ENCODE results near the gene CBLC.

Gene CBLC

DNA sequence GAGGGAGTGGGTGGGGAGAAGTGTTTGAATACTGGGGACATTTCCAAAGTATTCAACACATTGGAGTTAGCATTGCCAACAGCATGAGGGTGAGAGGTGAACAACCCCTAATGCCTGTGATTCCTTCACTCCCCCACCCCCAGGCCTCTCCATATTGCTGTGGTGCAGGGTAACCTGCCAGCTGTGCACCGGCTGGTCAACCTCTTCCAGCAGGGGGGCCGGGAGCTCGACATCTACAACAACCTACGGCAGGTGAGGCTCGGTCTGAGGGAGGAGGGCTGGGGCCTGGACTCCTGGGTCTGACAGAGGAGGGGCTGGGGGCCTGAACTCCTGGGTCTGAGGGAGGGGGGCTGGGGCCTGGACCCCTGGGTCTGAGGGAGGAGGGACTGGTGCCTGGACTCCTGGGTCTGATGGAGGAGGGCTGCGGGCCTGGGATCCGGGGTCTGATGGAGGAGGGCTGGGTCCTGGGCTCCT lies 21.6 kb upstream of the CBLC start (continued):
- TF ChIP-seq POU6F1 (CRISPR knock-in tag; IDR thresholded peaks at IDR 0.05; ENCODE audit: borderline replicate concordance, low read depth) = no peak
- TF ChIP-seq, protein P1, sequence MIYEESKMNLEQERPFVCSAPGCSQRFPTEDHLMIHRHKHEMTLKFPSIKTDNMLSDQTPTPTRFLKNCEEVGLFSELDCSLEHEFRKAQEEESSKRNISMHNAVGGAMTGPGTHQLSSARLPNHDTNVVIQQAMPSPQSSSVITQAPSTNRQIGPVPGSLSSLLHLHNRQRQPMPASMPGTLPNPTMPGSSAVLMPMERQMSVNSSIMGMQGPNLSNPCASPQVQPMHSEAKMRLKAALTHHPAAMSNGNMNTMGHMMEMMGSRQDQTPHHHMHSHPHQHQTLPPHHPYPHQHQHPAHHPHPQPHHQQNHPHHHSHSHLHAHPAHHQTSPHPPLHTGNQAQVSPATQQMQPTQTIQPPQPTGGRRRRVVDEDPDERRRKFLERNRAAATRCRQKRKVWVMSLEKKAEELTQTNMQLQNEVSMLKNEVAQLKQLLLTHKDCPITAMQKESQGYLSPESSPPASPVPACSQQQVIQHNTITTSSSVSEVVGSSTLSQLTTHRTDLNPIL (CRISPR knock-in tag; IDR thresholded peaks at IDR 0.05; ENCODE audit: low read depth) = no peak
- TF ChIP-seq SNAI2 (CRISPR knock-in tag; IDR thresholded peaks at IDR 0.05) = no peak
- no peak for TF ChIP-seq PPARA (CRISPR knock-in tag; IDR thresholded peaks at IDR 0.05; ENCODE audit: borderline replicate concordance)
- TF ChIP-seq ZNF565 (CRISPR knock-in tag; conservative IDR thresholded peaks at IDR 0.05; ENCODE audit: low read depth) = no peak
- TF ChIP-seq ZNF70 (CRISPR knock-in tag; IDR thresholded peaks at IDR 0.05) = no peak
- TF ChIP-seq ARNTL (CRISPR knock-in tag; IDR thresholded peaks at IDR 0.05; ENCODE audit: borderline replicate concordance, low read depth) = no peak
- no peak for TF ChIP-seq ESRRG (CRISPR knock-in tag; IDR thresholded peaks at IDR 0.05)

DNA sequence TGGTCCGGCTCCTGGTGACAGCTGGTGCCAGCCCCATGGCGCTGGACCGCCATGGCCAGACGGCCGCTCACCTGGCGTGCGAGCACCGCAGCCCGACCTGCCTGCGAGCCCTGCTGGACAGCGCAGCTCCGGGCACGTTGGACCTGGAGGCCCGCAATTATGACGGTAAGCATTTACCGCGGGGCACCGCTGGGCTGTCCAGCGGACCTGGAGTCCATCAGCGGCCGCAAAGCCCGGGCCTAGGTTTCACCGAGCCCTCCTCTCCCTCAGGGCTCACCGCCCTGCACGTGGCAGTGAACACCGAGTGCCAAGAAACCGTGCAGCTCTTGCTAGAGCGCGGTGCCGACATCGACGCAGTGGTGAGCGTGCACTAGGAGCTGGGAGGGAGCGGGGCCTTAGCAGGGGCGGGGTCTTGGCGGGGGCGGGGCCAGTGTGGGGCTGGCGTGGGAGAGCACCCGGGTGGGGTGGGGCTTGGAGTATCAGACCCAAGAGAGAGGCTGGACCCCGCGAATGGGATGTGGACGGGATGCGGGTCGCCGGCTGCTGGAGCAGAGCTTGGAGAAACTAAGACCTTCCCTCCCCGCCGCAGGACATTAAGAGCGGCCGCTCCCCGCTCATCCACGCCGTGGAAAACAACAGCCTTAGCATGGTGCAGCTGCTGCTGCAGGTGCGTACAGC lies 20.5 kb upstream of the CBLC start:
- ATAC-seq = no peak
- TF ChIP-seq BACH2 (CRISPR knock-in tag; IDR thresholded peaks at IDR 0.05; ENCODE audit: borderline replicate concordance) (no peak), ZC3H10 (CRISPR knock-in tag; IDR thresholded peaks at IDR 0.05) (no peak)

DNA sequence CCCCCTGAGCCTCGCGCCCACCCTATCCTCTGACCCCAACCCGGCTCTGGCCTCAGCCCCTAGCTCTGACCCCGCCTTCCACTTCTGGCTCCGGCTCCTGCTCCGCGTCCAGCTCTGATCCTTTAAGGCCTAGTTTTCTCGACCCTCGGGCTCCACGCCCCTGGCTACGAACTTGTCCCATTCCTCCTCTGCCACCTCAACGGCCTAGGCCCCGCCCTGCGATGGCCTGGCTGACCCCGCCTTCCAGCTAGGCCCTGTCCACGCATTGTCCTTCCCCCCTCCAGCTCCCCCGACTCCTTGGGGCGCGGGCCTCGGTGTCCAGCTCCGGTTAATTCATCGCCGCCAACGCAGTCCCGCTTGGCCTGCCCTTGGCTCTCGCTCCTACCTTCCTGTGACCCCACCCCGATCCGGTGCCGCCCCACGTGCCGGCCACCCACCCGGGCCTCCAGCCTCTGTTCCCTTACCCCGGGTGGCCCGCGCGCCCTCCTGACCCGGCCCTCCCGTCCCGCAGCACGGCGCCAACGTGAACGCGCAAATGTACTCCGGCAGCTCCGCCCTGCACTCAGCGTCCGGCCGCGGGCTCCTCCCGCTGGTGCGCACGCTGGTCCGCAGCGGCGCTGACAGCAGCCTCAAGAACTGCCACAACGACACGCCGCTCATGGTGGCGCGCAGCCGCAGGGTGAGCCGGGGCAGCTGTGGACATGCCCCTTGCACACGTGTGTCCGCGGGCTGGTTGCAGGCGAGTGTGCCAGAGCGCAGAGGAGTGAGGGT lies 19.8 kb upstream of the CBLC start:
- no peak for TF ChIP-seq RARB (CRISPR knock-in tag; IDR thresholded peaks at IDR 0.05)
- no peak for TF ChIP-seq BACH2 (CRISPR knock-in tag; IDR thresholded peaks at IDR 0.05; ENCODE audit: borderline replicate concordance)
- TF ChIP-seq OSR1 (CRISPR knock-in tag; IDR thresholded peaks at IDR 0.05) = no peak
- TF ChIP-seq ZC3H10 (CRISPR knock-in tag; IDR thresholded peaks at IDR 0.05) = no peak
- TF ChIP-seq TSHZ2 (CRISPR knock-in tag; IDR thresholded peaks at IDR 0.05) = no peak
- no peak for TF ChIP-seq TOX (CRISPR knock-in tag; IDR thresholded peaks at IDR 0.05; ENCODE audit: borderline replicate concordance)
- TF ChIP-seq GLIS3 (CRISPR knock-in tag; IDR thresholded peaks at IDR 0.05) = no peak
- TF ChIP-seq ESRRG (CRISPR knock-in tag; IDR thresholded peaks at IDR 0.05) = no peak
- TF ChIP-seq, protein P1 (CRISPR knock-in tag; IDR thresholded peaks at IDR 0.05; ENCODE audit: low read depth) = no peak
- ATAC-seq = no peak

DNA sequence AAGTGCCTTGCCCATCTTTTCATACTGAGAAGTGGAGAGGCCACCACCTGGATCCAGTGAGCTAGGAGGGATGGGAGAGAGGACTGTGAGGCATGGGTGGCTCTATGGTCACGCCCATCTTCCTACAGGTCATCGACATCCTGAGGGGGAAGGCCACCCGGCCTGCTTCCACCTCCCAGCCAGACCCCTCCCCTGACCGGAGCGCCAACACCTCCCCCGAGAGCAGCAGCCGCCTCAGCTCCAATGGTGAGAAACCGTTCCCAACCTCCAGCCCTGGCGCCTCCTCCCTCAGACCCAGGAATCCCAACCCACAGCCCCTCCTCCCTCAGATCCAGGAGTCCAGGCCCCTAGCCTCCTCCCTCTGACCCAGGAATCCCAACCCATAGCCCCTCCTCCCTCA lies 19.1 kb upstream of the CBLC start:
- no peak for TF ChIP-seq GLIS3 (CRISPR knock-in tag; IDR thresholded peaks at IDR 0.05)
- TF ChIP-seq ESRRG (CRISPR knock-in tag; IDR thresholded peaks at IDR 0.05) = no peak
- no peak for TF ChIP-seq ZFP3 (CRISPR knock-in tag; IDR thresholded peaks at IDR 0.05)
- TF ChIP-seq ISL1 (CRISPR knock-in tag; IDR thresholded peaks at IDR 0.05) = no peak
- no peak for TF ChIP-seq ZFP30 (CRISPR knock-in tag; IDR thresholded peaks at IDR 0.05)
- TF ChIP-seq ZC3H10 (CRISPR knock-in tag; IDR thresholded peaks at IDR 0.05) = no peak
- no peak for ATAC-seq
